SIG-M5 treated with dmso at 0.1 percent for 504 hours (cell line): ENCODE measurements around the gene NRARP.
"Not testable (repeated sequence)": the region's sequence is repeated elsewhere in the genome, so short reads cannot be mapped to it uniquely, and the experiment has no call there.

Source experiments
- DNase-seq: peaks from one replicate; lab custom pipeline; 2025; ENCODE audit not compliant: unreplicated experiment; lab: John Stamatoyannopoulos, UW

NRARP gene

GRCh38 chr9:137262909-137263285 is 39.2 kb downstream of the NRARP start:
- no peak for DNase-seq

GRCh38 chr9:137262173-137262908 is 39.7 kb downstream of the NRARP start:
- DNase-seq, result not testable (repeated sequence)

GRCh38 chr9:137256856-137257255 is 45.2 kb downstream of the NRARP start:
- DNase-seq, result no peak

- no peak for DNase-seq
These were observed 45.7 kb downstream of the NRARP start for GRCh38 chr9:137256362-137256761.

GRCh38 chr9:137255448-137256114 is 46.5 kb downstream of the NRARP start:
- no peak for DNase-seq

- DNase-seq, result peak; percentile 74
These were observed 47.2 kb downstream of the NRARP start, which contains the start of gene NELFB for GRCh38 chr9:137254624-137255447. TSS of gene NELFB (plus strand) at chr9:137255327.

GRCh38 chr9:137253717-137254623 is 48.1 kb downstream of the NRARP start:
- DNase-seq, result no peak

GRCh38 chr9:137252555-137253506 is 49.2 kb downstream of the NRARP start:
- no peak for DNase-seq

- no peak for DNase-seq
These were observed 50.4 kb downstream of the NRARP start for GRCh38 chr9:137251490-137252268.

- no peak for DNase-seq
These were observed 50.9 kb downstream of the NRARP start, which contains the start of gene STPG3 for GRCh38 chr9:137251194-137251461. TSS of gene STPG3 (plus strand) at chr9:137251286. CDS start at chr9:137251287, 1 bp downstream.

GRCh38 chr9:137250329-137251193 is 51.5 kb downstream of the NRARP start:
- no peak for DNase-seq
